SK-N-SH treated with all-trans-retinoic acid at 6 μM for 48 hours (cell line): ENCODE measurements around the gene UBE2U.

Experiments
- ATAC-seq: fragments of 200-7000 bp; cut with Tn5 transposase; 3 replicates; pipeline ENCODE4 v1.9.1; 2020; ENCODE audit warnings: mild to moderate bottlenecking, moderate library complexity
- ARNTL ChIP-seq: fragments of 450-650 bp; formaldehyde crosslinking; IDR thresholded peaks from 2 replicates; pipeline ENCODE4 v1.5.0; 2020; ENCODE audit warnings: low read depth, mild to moderate bottlenecking, moderate library complexity, borderline replicate concordance
- BACH2 ChIP-seq: fragments of 250-450 bp; sonication (Bioruptor Pico); IDR thresholded peaks from 2 replicates; pipeline ENCODE4 v1.9.0; 2021; ENCODE audit warnings: mild to moderate bottlenecking, borderline replicate concordance
- CREB5 ChIP-seq: fragments of 250-450 bp; sonication (Bioruptor Pico); IDR thresholded peaks from 2 replicates; pipeline ENCODE4 v1.5.1; 2020; ENCODE audit warnings: low read depth, mild to moderate bottlenecking, moderate library complexity
- CSRNP3 ChIP-seq: fragments of 250-450 bp; sonication (Bioruptor Pico); IDR thresholded peaks from 2 replicates; pipeline ENCODE4 v1.5.1; 2021; ENCODE audit warnings: mild to moderate bottlenecking, moderate library complexity
- GLIS3 ChIP-seq: fragments of 250-450 bp; sonication (Bioruptor Pico); IDR thresholded peaks from 2 replicates; pipeline ENCODE4 v1.5.0; 2020; ENCODE audit warnings: mild to moderate bottlenecking, moderate library complexity
- ISL1 ChIP-seq: fragments of 250-450 bp; sonication (Bioruptor Pico); IDR thresholded peaks from 2 replicates; pipeline ENCODE4 v2.1.2; 2022; ENCODE audit warnings: mild to moderate bottlenecking, moderate library complexity
- PATZ1 ChIP-seq: fragments of 250-450 bp; sonication (Bioruptor Pico); IDR thresholded peaks from 2 replicates; pipeline ENCODE4 v1.8.0; 2020; ENCODE audit warnings: mild to moderate bottlenecking, moderate library complexity, borderline replicate concordance
- PPARA ChIP-seq: fragments of 250-450 bp; sonication (Bioruptor Pico); IDR thresholded peaks from 2 replicates; pipeline ENCODE4 v1.5.0; 2020; ENCODE audit warnings: mild to moderate bottlenecking, borderline replicate concordance
- RARB ChIP-seq: fragments of 250-450 bp; sonication (Bioruptor Pico); IDR thresholded peaks from 2 replicates; pipeline ENCODE4 v1.8.0; 2021; ENCODE audit warnings: mild to moderate bottlenecking, moderate library complexity
- SNAI2 ChIP-seq: fragments of 250-450 bp; sonication (Bioruptor Pico); IDR thresholded peaks from 2 replicates; pipeline ENCODE4 v1.5.0; 2020; ENCODE audit warnings: mild to moderate bottlenecking, moderate library complexity
- TCF4 ChIP-seq: fragments of 250-450 bp; sonication (Bioruptor Pico); IDR thresholded peaks from 2 replicates; pipeline ENCODE4 v1.8.0; 2021; ENCODE audit warnings: mild to moderate bottlenecking, moderate library complexity, borderline replicate concordance
- TOX ChIP-seq: fragments of 250-450 bp; sonication (Bioruptor Pico); IDR thresholded peaks from 2 replicates; pipeline ENCODE4 v1.8.0; 2021; ENCODE audit warnings: mild to moderate bottlenecking, moderate library complexity, borderline replicate concordance
- TSHZ2 ChIP-seq: fragments of 250-450 bp; sonication (Bioruptor Pico); IDR thresholded peaks from 2 replicates; pipeline ENCODE4 v1.5.0; 2020; ENCODE audit warnings: mild to moderate bottlenecking, moderate library complexity
- ZC3H10 ChIP-seq: fragments of 250-450 bp; sonication (Bioruptor Pico); IDR thresholded peaks from 2 replicates; pipeline ENCODE4 v1.5.1; 2021; ENCODE audit warnings: mild to moderate bottlenecking, moderate library complexity
- ZFP30 ChIP-seq: fragments of 450-650 bp; formaldehyde crosslinking; IDR thresholded peaks from 2 replicates; pipeline ENCODE4 v1.5.0; 2022; ENCODE audit warnings: mild to moderate bottlenecking, moderate library complexity
- ZNF565 ChIP-seq: fragments of 450-650 bp; formaldehyde crosslinking; conservative IDR thresholded peaks from 2 replicates; pipeline ENCODE4 v1.5.0; 2020; ENCODE audit warnings: low read depth, mild to moderate bottlenecking, moderate library complexity
- ZNF70 ChIP-seq: fragments of 450-650 bp; formaldehyde crosslinking; IDR thresholded peaks from 2 replicates; pipeline ENCODE4 v1.5.0; 2020; ENCODE audit warnings: mild to moderate bottlenecking, moderate library complexity
- ZNF8 ChIP-seq: fragments of 450-650 bp; formaldehyde crosslinking; IDR thresholded peaks from 2 replicates; pipeline ENCODE4 v1.5.0; 2020; ENCODE audit warnings: mild to moderate bottlenecking, moderate library complexity

The UBE2U gene

GRCh38 chr1:64269558-64269884 lies 66.1 kb downstream of the UBE2U start:
- ATAC-seq = peak; percentile 42
- TF ChIP-seq TOX (CRISPR knock-in tag) (no peak), ZC3H10 (CRISPR knock-in tag) (no peak), CREB5 (CRISPR knock-in tag) (no peak), GLIS3 (CRISPR knock-in tag) (no peak), ZNF565 (CRISPR knock-in tag) (no peak), TSHZ2 (CRISPR knock-in tag) (no peak), ZNF70 (no peak), PPARA (CRISPR knock-in tag) (no peak), ARNTL (CRISPR knock-in tag) (no peak), ZFP30 (no peak), ISL1 (no peak)

GRCh38 chr1:64280001-64280400 lies 76.6 kb downstream of the UBE2U start:
- no peak for ATAC-seq
- TF ChIP-seq SNAI2 (CRISPR knock-in tag) = no peak
- TF ChIP-seq ZFP30 = no peak
- no peak for TF ChIP-seq RARB (CRISPR knock-in tag)
- no peak for TF ChIP-seq CREB5 (CRISPR knock-in tag)
- TF ChIP-seq ZNF8 (CRISPR knock-in tag) = no peak
- TF ChIP-seq ISL1 = no peak
- no peak for TF ChIP-seq PATZ1 (CRISPR knock-in tag)
- no peak for TF ChIP-seq BACH2 (CRISPR knock-in tag)
- TF ChIP-seq CSRNP3 (CRISPR knock-in tag) = no peak
- no peak for TF ChIP-seq PPARA (CRISPR knock-in tag)
- no peak for TF ChIP-seq ARNTL (CRISPR knock-in tag)
- TF ChIP-seq, all 23 proteins: peak for 0

GRCh38 chr1:64282351-64282750 lies 78.9 kb downstream of the UBE2U start:
- ATAC-seq = peak; percentile 71; the same call in 2 of the 3 replicates
- TF ChIP-seq TCF4 (CRISPR knock-in tag) (peak; percentile 85), SNAI2 (CRISPR knock-in tag) (no peak), CREB5 (CRISPR knock-in tag) (no peak), TSHZ2 (CRISPR knock-in tag) (peak; percentile 67; the same call in 1 of the 2 replicates), PATZ1 (CRISPR knock-in tag) (no peak)
- TF ChIP-seq, all 23 proteins: peak for 2
